Measurements from ENCODE around the gene ACE2. TPM values are rescaled to one million over a fixed set of nuclear protein-coding genes. Genes with fewer than 3 reads are reported as not detected.

The ACE2 gene
- total RNA-seq, 2 experiments from 2014 or later: not detected

GRCh38 chrX:15606136-15606535, 5.4 kb upstream of the ACE2 start:
- DNase-seq: no peak
- Mint-ChIP-seq H3K9me3 (ENCODE audit: insufficient read depth) (no peaks in the 10 kb centered on the region), H3K27me3 (ENCODE audit: low read depth) (no peaks in the 10 kb centered on the region), H3K4me1 (ENCODE audit: low read depth) (no peaks in the 10 kb centered on the region), H3K27ac (no peak overlapping the region), H3K36me3 (ENCODE audit: low read depth) (no peaks in the 10 kb centered on the region), H3K4me3 (no peak overlapping the region)
- ChIA-PET POLR2A (no interaction called here), CTCF (no interaction called here)
- no peak for ATAC-seq

DNA sequence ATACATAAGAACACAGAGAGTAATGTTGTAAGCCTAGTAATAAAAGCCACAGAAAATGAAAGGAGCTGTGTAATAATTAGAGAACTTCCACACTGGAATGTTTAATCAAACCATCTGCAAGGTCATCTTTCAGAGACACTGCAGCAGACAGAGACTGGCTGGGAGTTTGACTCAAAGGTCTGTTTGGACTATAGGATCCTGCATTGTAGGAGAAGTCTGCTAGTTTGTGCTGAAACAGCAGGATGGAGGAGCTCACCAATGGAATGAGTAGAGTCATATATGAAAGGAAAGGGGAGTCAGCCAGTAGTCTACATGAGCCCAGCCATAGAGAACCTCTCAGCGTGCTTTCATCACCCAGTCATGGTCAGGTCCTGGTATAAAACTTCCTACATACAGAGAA, 4.5 kb upstream of the ACE2 start:
- no peak for ATAC-seq
- no peaks in the 10 kb centered on the region for H3K4me1 Mint-ChIP-seq (ENCODE audit: low read depth)
- H3K36me3 Mint-ChIP-seq (ENCODE audit: low read depth): no peaks in the 10 kb centered on the region
- H3K27ac Mint-ChIP-seq: no peak overlapping the region
- CTCF ChIA-PET: no interaction called here
- no peak for DNase-seq
- no peaks in the 10 kb centered on the region for H3K27me3 Mint-ChIP-seq (ENCODE audit: low read depth)
- no peaks in the 10 kb centered on the region for H3K9me3 Mint-ChIP-seq (ENCODE audit: insufficient read depth)
- H3K4me3 Mint-ChIP-seq: no peak overlapping the region
- POLR2A ChIA-PET: no interaction called here

DNA sequence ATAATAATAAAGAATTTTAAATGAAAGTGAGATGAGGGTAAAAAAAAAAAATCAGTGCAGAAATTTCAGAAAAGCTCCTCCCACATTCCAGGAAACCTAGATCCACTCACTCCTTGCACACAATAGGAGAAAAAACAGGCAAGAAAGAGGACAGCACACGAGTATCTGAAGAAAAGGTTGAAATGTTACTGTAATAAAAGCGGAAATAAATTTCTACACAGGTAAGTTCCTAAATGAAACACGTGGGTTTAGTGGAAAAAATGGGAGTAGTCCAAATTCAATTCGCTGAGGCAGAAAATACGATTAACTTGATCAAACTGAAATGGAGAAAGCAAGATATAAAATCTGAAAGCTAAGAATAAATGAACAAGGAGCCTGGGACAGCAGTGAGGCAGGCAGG, 2.0 kb upstream of the ACE2 start:
- Mint-ChIP-seq H3K4me3 (no peak overlapping the region), H3K27me3 (ENCODE audit: low read depth) (peaks cover 2% of the 10 kb centered on the region), H3K36me3 (ENCODE audit: low read depth) (no peaks in the 10 kb centered on the region), H3K9me3 (ENCODE audit: insufficient read depth) (no peaks in the 10 kb centered on the region), H3K4me1 (ENCODE audit: low read depth) (no peaks in the 10 kb centered on the region), H3K27ac (no peak overlapping the region)
- DNase-seq: no peak
- POLR2A ChIA-PET: no interaction called here
- CTCF ChIA-PET: no interaction called here
- no peak for ATAC-seq

- POLR2A ChIA-PET: no interaction called here
- no peak for ATAC-seq
- no peak overlapping the region for H3K27ac Mint-ChIP-seq
Observed at GRCh38 chrX:15601932-15602331, 1.2 kb upstream of the ACE2 start.

DNA sequence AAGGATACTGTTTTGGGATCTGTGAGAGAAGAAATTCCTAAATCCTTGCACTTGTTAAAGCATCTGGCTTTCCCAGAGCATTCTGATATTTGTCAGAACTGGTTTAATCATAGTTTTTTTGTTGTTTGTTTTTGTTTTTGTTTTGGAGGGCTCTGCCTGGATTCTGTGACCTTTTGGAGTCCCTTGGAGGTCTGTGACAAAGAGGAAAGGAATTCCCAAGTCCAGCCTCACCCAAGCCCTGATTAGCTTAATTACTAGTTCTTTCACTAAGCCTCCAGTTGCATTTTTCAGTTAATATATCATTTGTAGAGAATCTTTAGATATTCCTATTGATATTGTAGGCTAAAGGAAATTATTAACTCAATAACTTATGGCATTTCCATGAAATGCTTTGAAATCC, 711 bp downstream of the ACE2 start:
- Mint-ChIP-seq H3K9me3 (ENCODE audit: insufficient read depth) (no peaks in the 10 kb centered on the region), H3K4me3 (no peak overlapping the region), H3K36me3 (ENCODE audit: low read depth) (no peaks in the 10 kb centered on the region), H3K27ac (no peak overlapping the region), H3K4me1 (ENCODE audit: low read depth) (no peaks in the 10 kb centered on the region), H3K27me3 (ENCODE audit: low read depth) (peaks cover 2% of the 10 kb centered on the region)
- DNase-seq: no peak
- ChIA-PET POLR2A (no interaction called here), CTCF (no interaction called here)
- no peak for ATAC-seq

More at GRCh38 chrX:15601932-15602331, 1.2 kb upstream of the ACE2 start:
- peaks cover 2% of the 10 kb centered on the region for H3K27me3 Mint-ChIP-seq (ENCODE audit: low read depth)
- H3K9me3 Mint-ChIP-seq (ENCODE audit: insufficient read depth): no peaks in the 10 kb centered on the region
- no peak overlapping the region for H3K4me3 Mint-ChIP-seq
- no peaks in the 10 kb centered on the region for H3K36me3 Mint-ChIP-seq (ENCODE audit: low read depth)
- CTCF ChIA-PET: no interaction called here
- no peak for DNase-seq
- H3K4me1 Mint-ChIP-seq (ENCODE audit: low read depth): no peaks in the 10 kb centered on the region

DNA sequence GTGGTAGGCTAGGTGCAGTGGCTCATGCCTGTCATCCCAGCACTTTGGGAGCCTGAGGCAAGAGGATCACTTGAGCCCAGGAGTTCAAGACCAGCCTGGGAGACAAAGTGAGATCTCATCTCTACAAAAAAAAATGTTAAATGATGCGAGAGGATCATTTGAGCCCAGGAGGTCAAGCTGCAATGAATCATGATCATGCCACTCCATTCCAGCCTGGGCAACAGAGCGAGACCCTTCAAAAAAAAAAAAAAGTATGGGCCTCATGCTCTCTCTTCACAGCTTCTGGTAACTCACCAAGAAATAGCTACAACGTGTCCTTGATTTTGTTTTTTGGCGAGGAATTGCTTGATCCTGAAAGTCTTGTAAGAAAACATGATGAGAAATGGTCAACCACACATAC, 1.3 kb downstream of the ACE2 start:
- H3K4me3 Mint-ChIP-seq: no peak overlapping the region
- H3K36me3 Mint-ChIP-seq (ENCODE audit: low read depth): no peaks in the 10 kb centered on the region
- no peak for ATAC-seq
- POLR2A ChIA-PET: no interaction called here
- H3K9me3 Mint-ChIP-seq (ENCODE audit: insufficient read depth): no peaks in the 10 kb centered on the region
- peaks cover 2% of the 10 kb centered on the region for H3K27me3 Mint-ChIP-seq (ENCODE audit: low read depth)
- no peaks in the 10 kb centered on the region for H3K4me1 Mint-ChIP-seq (ENCODE audit: low read depth)
- H3K27ac Mint-ChIP-seq: no peak overlapping the region
- DNase-seq: no peak
- CTCF ChIA-PET: no interaction called here

GRCh38 chrX:15598026-15598425, 2.7 kb downstream of the ACE2 start:
- Mint-ChIP-seq H3K36me3 (ENCODE audit: low read depth) (no peaks in the 10 kb centered on the region), H3K9me3 (ENCODE audit: insufficient read depth) (no peaks in the 10 kb centered on the region), H3K27me3 (ENCODE audit: low read depth) (peaks cover 2% of the 10 kb centered on the region), H3K4me1 (ENCODE audit: low read depth) (no peaks in the 10 kb centered on the region), H3K4me3 (no peak overlapping the region), H3K27ac (no peak overlapping the region)
- DNase-seq: no peak
- CTCF ChIA-PET: no interaction called here
- ATAC-seq: no peak
- POLR2A ChIA-PET: no interaction called here

- Mint-ChIP-seq H3K27me3 (ENCODE audit: low read depth) (peaks cover 9% of the 10 kb centered on the region), H3K4me1 (ENCODE audit: low read depth) (no peaks in the 10 kb centered on the region), H3K27ac (no peak overlapping the region), H3K9me3 (ENCODE audit: insufficient read depth) (no peaks in the 10 kb centered on the region), H3K36me3 (ENCODE audit: low read depth) (no peaks in the 10 kb centered on the region), H3K4me3 (no peak overlapping the region)
- no peak for DNase-seq
- ATAC-seq: no peak
- POLR2A ChIA-PET: no interaction called here
- CTCF ChIA-PET: no interaction called here
Observed at GRCh38 chrX:15594371-15594770, 6.4 kb downstream of the ACE2 start.

- Mint-ChIP-seq H3K27ac (no peak overlapping the region), H3K9me3 (ENCODE audit: insufficient read depth) (no peaks in the 10 kb centered on the region), H3K36me3 (ENCODE audit: low read depth) (no peaks in the 10 kb centered on the region), H3K4me3 (no peak overlapping the region), H3K27me3 (ENCODE audit: low read depth) (peaks cover 2% of the 10 kb centered on the region), H3K4me1 (ENCODE audit: low read depth) (no peaks in the 10 kb centered on the region)
- ATAC-seq (no peak), DNase-seq (no peak)
- ChIA-PET POLR2A (no interaction called here), CTCF (no interaction called here)
Observed at GRCh38 chrX:15579778-15580747, 20.7 kb downstream of the ACE2 start.

DNA sequence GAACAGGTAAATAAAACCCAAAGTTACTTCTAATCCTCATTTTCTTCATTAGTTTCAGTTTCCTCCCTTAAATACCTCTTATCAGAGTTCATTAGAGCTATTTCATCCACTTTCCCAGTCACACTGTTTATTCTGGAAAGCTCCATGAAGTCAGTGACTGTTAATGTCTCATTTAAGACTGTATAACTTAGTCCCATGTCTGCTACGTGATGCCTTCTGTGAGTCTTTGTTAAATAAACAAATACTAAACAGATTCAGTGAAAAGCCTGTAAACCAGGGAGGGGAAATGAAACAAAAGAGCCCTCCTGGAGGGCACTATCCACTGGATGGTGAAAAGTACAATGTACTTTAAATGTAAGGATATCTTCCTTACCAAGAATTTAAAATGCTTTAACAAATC, 24.7 kb downstream of the ACE2 start:
- no peak overlapping the region for H3K4me3 Mint-ChIP-seq
- ATAC-seq (no peak), DNase-seq (no peak)
- H3K27ac Mint-ChIP-seq: no peak overlapping the region
- no peaks in the 10 kb centered on the region for H3K9me3 Mint-ChIP-seq (ENCODE audit: insufficient read depth)
- ChIA-PET POLR2A (no interaction called here), CTCF (no interaction called here)
- H3K27me3 Mint-ChIP-seq (ENCODE audit: low read depth): peaks cover 2% of the 10 kb centered on the region
- no peaks in the 10 kb centered on the region for H3K36me3 Mint-ChIP-seq (ENCODE audit: low read depth)
- H3K4me1 Mint-ChIP-seq (ENCODE audit: low read depth): no peaks in the 10 kb centered on the region

DNA sequence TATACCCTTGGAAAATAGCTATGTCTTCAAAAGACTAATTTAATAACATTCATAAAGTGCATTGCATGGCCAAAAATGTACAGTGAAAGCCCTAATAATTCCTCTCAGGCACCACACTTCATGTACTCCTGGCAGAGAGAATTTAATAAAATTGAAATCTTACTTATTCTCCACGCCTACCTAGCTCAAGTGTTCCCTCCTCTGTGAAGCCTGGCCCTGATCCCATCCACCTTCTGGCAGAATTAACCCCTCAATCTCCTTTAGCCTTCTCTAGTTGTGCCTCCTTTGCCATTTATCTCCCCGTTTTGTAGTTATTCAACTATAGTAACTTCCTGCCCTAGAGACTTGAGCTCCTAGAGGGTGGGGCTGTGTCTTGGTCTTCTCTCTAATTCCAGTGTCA, 26.7 kb downstream of the ACE2 start:
- no peak for ATAC-seq
- ChIA-PET CTCF (no interaction called here), POLR2A (no interaction called here)
- Mint-ChIP-seq H3K36me3 (ENCODE audit: low read depth) (no peaks in the 10 kb centered on the region), H3K27ac (no peak overlapping the region), H3K27me3 (ENCODE audit: low read depth) (peaks cover 2% of the 10 kb centered on the region), H3K4me1 (ENCODE audit: low read depth) (no peaks in the 10 kb centered on the region), H3K9me3 (ENCODE audit: insufficient read depth) (no peaks in the 10 kb centered on the region), H3K4me3 (no peak overlapping the region)
- no peak for DNase-seq

- H3K27me3 Mint-ChIP-seq (ENCODE audit: low read depth): peaks cover 4% of the 10 kb centered on the region
- H3K27ac Mint-ChIP-seq: no peak overlapping the region
- no peaks in the 10 kb centered on the region for H3K4me1 Mint-ChIP-seq (ENCODE audit: low read depth)
- no peak for DNase-seq
- ChIA-PET POLR2A (no interaction called here), CTCF (no interaction called here)
- H3K4me3 Mint-ChIP-seq: no peak overlapping the region
- H3K36me3 Mint-ChIP-seq (ENCODE audit: low read depth): no peaks in the 10 kb centered on the region
- no peak for ATAC-seq
- H3K9me3 Mint-ChIP-seq (ENCODE audit: insufficient read depth): no peaks in the 10 kb centered on the region
Observed at GRCh38 chrX:15570145-15570544, 30.6 kb downstream of the ACE2 start.
